KMS-11 (cell line): ENCODE data around the gene GTPBP3.

Experiments used
- H2AFZ ChIP-seq: fragments of 200-600 bp; sonication (generic); 2 replicates; pipeline ENCODE4 v1.6.1; 2016; ENCODE audit warnings: antibody characterized with exemption, mixed run types, low read depth
- H3K27ac ChIP-seq: fragments of 200-600 bp; sonication (generic); 2 replicates; pipeline ENCODE4 v1.6.1; 2016; ENCODE audit warnings: mild to moderate bottlenecking, mixed run types
- H3K27me3 ChIP-seq: fragments of 200-600 bp; sonication (generic); 2 replicates; pipeline ENCODE4 v1.6.1; 2017; ENCODE audit warnings: mild to moderate bottlenecking, low read depth, mixed run types, moderate library complexity; ENCODE audit not compliant: insufficient read depth
- H3K36me3 ChIP-seq: fragments of 200-600 bp; sonication (generic); 2 replicates; pipeline ENCODE4 v1.6.1; 2017; ENCODE audit warnings: mild to moderate bottlenecking, mixed run types; ENCODE audit not compliant: insufficient read depth
- H3K4me1 ChIP-seq: fragments of 200-600 bp; sonication (generic); 2 replicates; pipeline ENCODE4 v1.6.1; 2016; ENCODE audit warnings: mild to moderate bottlenecking, low read depth, mixed run types; ENCODE audit not compliant: poor library complexity, severe bottlenecking
- H3K4me2 ChIP-seq: fragments of 200-600 bp; sonication (generic); 2 replicates; pipeline ENCODE4 v1.7.0; 2016; ENCODE audit warnings: mild to moderate bottlenecking, mixed run types
- H3K4me3 ChIP-seq: fragments of 200-600 bp; sonication (generic); IDR thresholded peaks from 2 replicates; pipeline ENCODE4 v1.6.1; 2017; ENCODE audit warnings: low read depth, low read length, mixed read lengths; ENCODE audit not compliant: insufficient read depth
- H3K79me2 ChIP-seq: fragments of 200-600 bp; sonication (generic); 2 replicates; pipeline ENCODE4 v1.6.1; 2016; ENCODE audit warnings: low read depth, mixed run types; ENCODE audit not compliant: insufficient read depth
- H3K9ac ChIP-seq: fragments of 200-600 bp; sonication (generic); 2 replicates; pipeline ENCODE4 v1.6.1; 2016; ENCODE audit warnings: mild to moderate bottlenecking, mixed run types
- H4K20me1 ChIP-seq: fragments of 200-600 bp; sonication (generic); 2 replicates; pipeline ENCODE4 v1.6.1; 2016; ENCODE audit warnings: mild to moderate bottlenecking, mixed run types; ENCODE audit not compliant: insufficient read depth
- TF ChIP-seq, protein P1 (sequence below): fragments of 200-600 bp; sonication (generic); conservative IDR thresholded peaks from 2 replicates; pipeline ENCODE4 v1.6.1; 2017; ENCODE audit warnings: low read depth, mild to moderate bottlenecking, antibody characterized with exemption, low read length, moderate library complexity, mixed read lengths

Gene GTPBP3

DNA sequence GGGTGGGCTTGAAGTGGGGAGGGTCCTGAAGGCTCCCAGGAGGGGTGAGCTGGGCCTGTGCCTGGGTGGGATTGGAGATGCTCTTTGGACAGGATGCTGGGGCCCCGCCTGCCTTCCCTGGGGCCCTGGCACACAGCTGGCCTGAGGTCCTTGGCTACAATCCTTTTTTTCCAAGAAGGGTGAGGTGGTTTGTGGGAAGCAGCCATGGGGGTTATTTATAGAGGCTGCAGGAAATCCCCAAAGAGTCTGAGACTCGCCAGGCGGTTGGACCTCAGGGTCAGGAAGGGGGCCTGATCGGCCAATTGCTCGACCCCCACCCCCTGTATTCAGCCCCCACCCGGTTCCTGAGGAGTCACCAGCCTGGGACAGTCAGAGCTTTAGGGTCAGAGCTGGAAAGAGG lies 10.0 kb downstream of the GTPBP3 start:
- no peaks in the 10 kb centered on the region for H3K79me2 ChIP-seq
- H3K4me2 ChIP-seq: peak overlapping the region; percentile 24; the same call in 1 of the 2 replicates
- H4K20me1 ChIP-seq: no peaks in the 10 kb centered on the region
- peaks cover 27% of the 10 kb centered on the region for H3K27me3 ChIP-seq
- H3K27ac ChIP-seq: no peak overlapping the region
- H3K4me3 ChIP-seq: no peak overlapping the region
- peaks cover 18% of the 10 kb centered on the region for H3K4me1 ChIP-seq
- TF ChIP-seq, protein P1, sequence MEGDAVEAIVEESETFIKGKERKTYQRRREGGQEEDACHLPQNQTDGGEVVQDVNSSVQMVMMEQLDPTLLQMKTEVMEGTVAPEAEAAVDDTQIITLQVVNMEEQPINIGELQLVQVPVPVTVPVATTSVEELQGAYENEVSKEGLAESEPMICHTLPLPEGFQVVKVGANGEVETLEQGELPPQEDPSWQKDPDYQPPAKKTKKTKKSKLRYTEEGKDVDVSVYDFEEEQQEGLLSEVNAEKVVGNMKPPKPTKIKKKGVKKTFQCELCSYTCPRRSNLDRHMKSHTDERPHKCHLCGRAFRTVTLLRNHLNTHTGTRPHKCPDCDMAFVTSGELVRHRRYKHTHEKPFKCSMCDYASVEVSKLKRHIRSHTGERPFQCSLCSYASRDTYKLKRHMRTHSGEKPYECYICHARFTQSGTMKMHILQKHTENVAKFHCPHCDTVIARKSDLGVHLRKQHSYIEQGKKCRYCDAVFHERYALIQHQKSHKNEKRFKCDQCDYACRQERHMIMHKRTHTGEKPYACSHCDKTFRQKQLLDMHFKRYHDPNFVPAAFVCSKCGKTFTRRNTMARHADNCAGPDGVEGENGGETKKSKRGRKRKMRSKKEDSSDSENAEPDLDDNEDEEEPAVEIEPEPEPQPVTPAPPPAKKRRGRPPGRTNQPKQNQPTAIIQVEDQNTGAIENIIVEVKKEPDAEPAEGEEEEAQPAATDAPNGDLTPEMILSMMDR: no peak
- H3K9ac ChIP-seq: no peak overlapping the region
- no peaks in the 10 kb centered on the region for H3K36me3 ChIP-seq
- H2AFZ ChIP-seq: no peak overlapping the region

DNA sequence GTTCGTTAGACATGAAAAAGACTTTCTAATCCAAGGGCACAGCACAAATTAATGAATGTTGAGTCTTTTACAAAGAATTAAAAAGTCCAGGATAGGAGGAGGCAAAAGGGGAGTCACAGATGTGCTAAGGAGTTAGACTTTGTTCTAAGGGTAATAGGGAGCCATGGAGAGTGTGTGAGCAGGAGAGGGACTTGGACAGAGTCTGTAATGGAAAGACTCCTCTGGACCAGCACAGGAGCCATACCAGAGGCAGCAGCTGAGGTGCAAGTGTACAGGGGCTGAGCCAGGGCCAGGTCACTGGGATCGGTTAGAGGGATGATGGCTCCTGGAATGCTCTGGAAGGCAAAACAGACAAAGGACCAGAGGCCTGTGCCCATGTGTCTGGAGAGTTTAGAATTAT lies 10.5 kb downstream of the GTPBP3 start:
- Histone ChIP-seq H3K9ac (no peak overlapping the region), H4K20me1 (no peaks in the 10 kb centered on the region), H3K79me2 (no peaks in the 10 kb centered on the region), H3K36me3 (no peaks in the 10 kb centered on the region), H3K27me3 (peaks cover 32% of the 10 kb centered on the region), H3K27ac (no peak overlapping the region), H2AFZ (no peak overlapping the region), H3K4me1 (peaks cover 18% of the 10 kb centered on the region), H3K4me2 (no peak overlapping the region), H3K4me3 (no peak overlapping the region)
- TF ChIP-seq, protein P1: no peak

DNA sequence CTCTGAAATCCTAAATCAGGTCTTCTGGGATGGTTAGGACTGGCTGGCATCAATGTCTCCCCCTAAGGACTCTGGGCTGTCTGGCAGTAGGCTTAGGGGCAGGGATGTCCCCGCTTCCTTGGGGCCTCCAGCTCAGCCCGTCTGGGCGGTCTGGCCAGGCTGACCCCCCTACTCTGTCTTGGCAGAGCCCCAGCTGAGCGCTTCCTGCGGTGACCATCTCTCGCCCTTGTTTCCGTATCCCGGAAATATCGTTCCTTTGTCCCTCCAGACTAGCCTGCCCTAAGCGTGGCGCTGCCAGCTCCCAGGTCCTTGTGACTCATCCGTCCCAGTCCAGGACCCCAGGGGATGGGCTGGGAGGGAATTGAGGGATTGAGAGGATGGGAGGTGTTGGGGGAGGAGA lies 11.3 kb downstream of the GTPBP3 start:
- H4K20me1 ChIP-seq: no peaks in the 10 kb centered on the region
- TF ChIP-seq, protein P1: no peak
- no peaks in the 10 kb centered on the region for H3K79me2 ChIP-seq
- no peak overlapping the region for H3K4me3 ChIP-seq
- H3K9ac ChIP-seq: no peak overlapping the region
- no peak overlapping the region for H3K4me2 ChIP-seq
- no peak overlapping the region for H3K27ac ChIP-seq
- peaks cover 18% of the 10 kb centered on the region for H3K4me1 ChIP-seq
- H3K27me3 ChIP-seq: peaks cover 34% of the 10 kb centered on the region
- H3K36me3 ChIP-seq: no peaks in the 10 kb centered on the region
- no peak overlapping the region for H2AFZ ChIP-seq

DNA sequence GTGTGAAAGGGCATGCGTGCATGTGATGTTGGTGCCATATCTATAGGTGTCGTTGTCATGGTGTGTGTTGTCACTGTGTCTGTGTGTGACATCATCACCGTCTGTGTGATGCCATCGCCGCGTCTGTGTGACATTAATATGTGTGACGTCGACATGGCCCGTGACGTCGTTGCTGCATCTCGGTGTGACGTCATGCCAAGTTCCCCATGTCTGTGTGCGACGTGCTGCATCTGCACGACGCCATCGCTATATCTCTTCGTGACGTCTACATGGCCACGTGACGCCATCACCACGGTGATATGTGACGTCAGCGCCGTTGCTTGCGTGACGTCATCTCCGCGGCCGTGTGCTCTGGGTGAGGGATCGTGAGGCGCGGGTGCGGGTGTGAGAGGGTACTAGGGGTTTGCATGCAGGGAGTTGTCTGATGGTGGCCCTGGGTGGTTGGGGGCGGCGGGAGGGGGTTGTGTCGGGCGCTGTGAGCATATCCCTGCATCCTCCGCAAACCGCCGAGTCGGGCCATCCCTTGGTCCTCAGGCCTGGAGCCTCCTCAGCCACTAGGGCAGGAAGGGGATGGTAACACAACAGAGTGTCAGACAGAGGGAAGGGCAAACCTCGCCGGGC lies 14.6 kb downstream of the GTPBP3 start:
- no peak overlapping the region for H3K4me2 ChIP-seq
- H3K9ac ChIP-seq: no peak overlapping the region
- H3K36me3 ChIP-seq: no peaks in the 10 kb centered on the region
- H2AFZ ChIP-seq: no peak overlapping the region
- no peaks in the 10 kb centered on the region for H3K79me2 ChIP-seq
- H3K4me1 ChIP-seq: peaks cover 8% of the 10 kb centered on the region
- H3K4me3 ChIP-seq: no peak overlapping the region
- no peaks in the 10 kb centered on the region for H4K20me1 ChIP-seq
- H3K27ac ChIP-seq: no peak overlapping the region
- TF ChIP-seq, protein P1: no peak
- H3K27me3 ChIP-seq: peaks cover 38% of the 10 kb centered on the region
